Measurements from ENCODE around the gene HBS1L. TPM values are rescaled to one million over a fixed set of nuclear protein-coding genes. Genes with fewer than 3 reads are reported as not detected.

HBS1L gene
- polyA plus RNA-seq, 1 of the 3 experiments (the other 2 are of a cell fraction) = 19.0 TPM

- TF ChIP-seq TAF1 (IDR thresholded peaks at IDR 0.05; ENCODE audit: borderline replicate concordance, low read depth, low read length) = no peak
- TF ChIP-seq SIN3A (IDR thresholded peaks at IDR 0.05; ENCODE audit: borderline replicate concordance, low read depth, low read length) = 0 out of 2 replicates have a peak, but pooled peaks have one; percentile 34
- H3K9ac ChIP-seq = peak overlapping the region; percentile 88
- DNase-seq = no peak
- peak overlapping the region; percentile 76 to 85 for H3K27ac ChIP-seq (ENCODE audit: low read depth in 2 of 2, low read length in 1 of 2)
- H2AFZ ChIP-seq (ENCODE audit: low read depth) = peak overlapping the region; percentile 96
- ChIA-PET POLR2A (interaction anchor here (1.0 to 1.2 kb wide), 2 partner anchors 10 to 15 kb away, joined by 3 read pairs; no protein-coding TSS in a partner anchor), CTCF (no interaction called here)
- H3K4me2 ChIP-seq = peak overlapping the region; percentile 81
- peaks cover 52% of the 10 kb centered on the region for H3K79me2 ChIP-seq (ENCODE audit: insufficient read depth)
- H3K36me3 ChIP-seq (replicated peaks in 1 of 2; ENCODE audit: control insufficient read depth in 1 of 2, insufficient read depth in 2 of 2, low read length in 1 of 2) = peaks cover 2 to 11% of the 10 kb centered on the region in 2 experiments
- H3K27me3 ChIP-seq (ENCODE audit: insufficient read depth) = no peaks in the 10 kb centered on the region
- no peaks in the 10 kb centered on the region for H3K9me2 ChIP-seq
- H3K4me3 ChIP-seq (ENCODE audit: low read depth in 2 of 2, low read length in 1 of 2) = peak overlapping the region; percentile 92
- H3F3A ChIP-seq (replicated peaks; ENCODE audit: insufficient read depth) = no peaks in the 10 kb centered on the region
- no peaks in the 10 kb centered on the region for H3K9me3 ChIP-seq
- peaks cover 0 to 10% of the 10 kb centered on the region in 2 experiments; a peak in 2 of 4 replicates for H3K4me1 ChIP-seq (ENCODE audit: control insufficient read depth in 1 of 2, insufficient read depth in 2 of 2, low read depth in 1 of 2, low read length in 1 of 2)
- H4K20me1 ChIP-seq (ENCODE audit: insufficient read depth) = peaks cover 7% of the 10 kb centered on the region; the same call in 1 of the 2 replicates
- WGBS (ENCODE audit: low lambda C conversion rate) = 1% methylated on average over 9 of the region's 9 CpGs
Observed at GRCh38 chr6:135054226-135054568, 425 bp downstream of the HBS1L start.

- Histone ChIP-seq H3K27ac (ENCODE audit: low read depth in 2 of 2, low read length in 1 of 2) (no peak overlapping the region), H3K27me3 (ENCODE audit: insufficient read depth) (no peaks in the 10 kb centered on the region), H2AFZ (ENCODE audit: low read depth) (no peak overlapping the region), H3K9me2 (no peaks in the 10 kb centered on the region), H3K4me1 (ENCODE audit: control insufficient read depth in 1 of 2, insufficient read depth in 2 of 2, low read depth in 1 of 2, low read length in 1 of 2) (peaks cover 0 to 10% of the 10 kb centered on the region in 2 experiments; a peak in 2 of 4 replicates), H3F3A (replicated peaks; ENCODE audit: insufficient read depth) (no peaks in the 10 kb centered on the region), H4K20me1 (ENCODE audit: insufficient read depth) (peaks cover 7% of the 10 kb centered on the region; the same call in 1 of the 2 replicates), H3K79me2 (ENCODE audit: insufficient read depth) (peaks cover 60% of the 10 kb centered on the region), H3K9me3 (no peaks in the 10 kb centered on the region), H3K4me2 (peak overlapping the region; percentile 81), H3K4me3 (ENCODE audit: low read depth in 2 of 2, low read length in 1 of 2) (peak overlapping the region; percentile 92; a peak in 3 of 4 replicates), H3K36me3 (replicated peaks in 1 of 2; ENCODE audit: control insufficient read depth in 1 of 2, insufficient read depth in 2 of 2, low read length in 1 of 2) (peaks cover 6 to 19% of the 10 kb centered on the region in 2 experiments), H3K9ac (peak overlapping the region; percentile 88; the same call in 1 of the 2 replicates)
- CTCF ChIA-PET = no interaction called here
- POLR2A ChIA-PET = no interaction called here
- no peak for TF ChIP-seq USF1 (IDR thresholded peaks at IDR 0.05; ENCODE audit: borderline replicate concordance, low read depth)
- no peak for TF ChIP-seq JUND (IDR thresholded peaks at IDR 0.05)
- no peak for TF ChIP-seq TCF12 (IDR thresholded peaks at IDR 0.05)
- TF ChIP-seq CTCF (IDR thresholded peaks at IDR 0.05) = no peak
- no peak for TF ChIP-seq RCOR1 (IDR thresholded peaks at IDR 0.05; ENCODE audit: low read length)
- TF ChIP-seq SIN3A (IDR thresholded peaks at IDR 0.05; ENCODE audit: borderline replicate concordance, low read depth, low read length) = no peak
- no peak for TF ChIP-seq EP300 (IDR thresholded peaks at IDR 0.05; ENCODE audit: borderline replicate concordance in 1 of 2, low read depth in 1 of 2, low read length in 1 of 2)
- no peak for TF ChIP-seq FOXM1 (IDR thresholded peaks at IDR 0.05; ENCODE audit: low read depth)
- no peak for TF ChIP-seq USF2 (IDR thresholded peaks at IDR 0.05; ENCODE audit: borderline replicate concordance, low read depth, low read length)
- no peak for TF ChIP-seq NRF1 (IDR thresholded peaks at IDR 0.05; ENCODE audit: low read depth, low read length)
- no peak for DNase-seq
- 43% methylated on average over 2 of the region's 2 CpGs for WGBS (ENCODE audit: low lambda C conversion rate)
Observed at GRCh38 chr6:135053406-135053805, 1.2 kb downstream of the HBS1L start.
